ENCODE results near the gene LRRC74B. TPM values are rescaled to one million over a fixed set of nuclear protein-coding genes. Genes with fewer than 3 reads are reported as not detected.
A peak's percentile ranks its signal among the peaks of the same experiment; 100 is the strongest.

The LRRC74B gene
- total RNA-seq, 1 donor from 2014 or later, result not detected

DNA sequence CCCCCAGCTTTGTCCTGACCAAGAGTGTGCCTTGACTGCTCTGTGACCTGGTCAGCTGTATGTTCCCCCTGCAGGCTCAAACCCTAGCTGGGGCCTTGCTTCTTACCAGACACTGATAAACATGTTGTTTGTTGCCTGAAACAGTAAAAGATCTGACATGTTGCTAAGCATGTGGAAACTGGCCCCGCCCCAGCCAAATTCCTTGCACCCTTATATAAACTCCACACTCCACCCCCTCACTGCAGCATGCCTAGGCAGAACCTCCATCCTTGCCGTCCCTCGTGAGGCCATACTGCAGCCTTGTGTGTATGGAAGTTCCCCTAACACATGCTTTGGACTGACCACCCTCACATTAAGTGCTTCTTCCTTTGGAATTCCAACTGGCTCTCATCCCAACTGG lies 27.3 kb downstream of the LRRC74B start:
- H3K27ac Mint-ChIP-seq (ENCODE audit: unreplicated experiment), result no peak overlapping the region
- TF ChIP-seq, protein P1, sequence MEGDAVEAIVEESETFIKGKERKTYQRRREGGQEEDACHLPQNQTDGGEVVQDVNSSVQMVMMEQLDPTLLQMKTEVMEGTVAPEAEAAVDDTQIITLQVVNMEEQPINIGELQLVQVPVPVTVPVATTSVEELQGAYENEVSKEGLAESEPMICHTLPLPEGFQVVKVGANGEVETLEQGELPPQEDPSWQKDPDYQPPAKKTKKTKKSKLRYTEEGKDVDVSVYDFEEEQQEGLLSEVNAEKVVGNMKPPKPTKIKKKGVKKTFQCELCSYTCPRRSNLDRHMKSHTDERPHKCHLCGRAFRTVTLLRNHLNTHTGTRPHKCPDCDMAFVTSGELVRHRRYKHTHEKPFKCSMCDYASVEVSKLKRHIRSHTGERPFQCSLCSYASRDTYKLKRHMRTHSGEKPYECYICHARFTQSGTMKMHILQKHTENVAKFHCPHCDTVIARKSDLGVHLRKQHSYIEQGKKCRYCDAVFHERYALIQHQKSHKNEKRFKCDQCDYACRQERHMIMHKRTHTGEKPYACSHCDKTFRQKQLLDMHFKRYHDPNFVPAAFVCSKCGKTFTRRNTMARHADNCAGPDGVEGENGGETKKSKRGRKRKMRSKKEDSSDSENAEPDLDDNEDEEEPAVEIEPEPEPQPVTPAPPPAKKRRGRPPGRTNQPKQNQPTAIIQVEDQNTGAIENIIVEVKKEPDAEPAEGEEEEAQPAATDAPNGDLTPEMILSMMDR (IDR thresholded peaks at IDR 0.05), result no peak
- no peaks in the 10 kb centered on the region for H3K36me3 Mint-ChIP-seq (ENCODE audit: low read depth)
- no peaks in the 10 kb centered on the region for H3K27me3 Mint-ChIP-seq (ENCODE audit: low read depth)
- no peak overlapping the region for H3K4me3 Mint-ChIP-seq (ENCODE audit: unreplicated experiment)
- H3K4me1 Mint-ChIP-seq (ENCODE audit: low read depth), result peaks cover 3% of the 10 kb centered on the region
- DNase-seq (ENCODE audit: low spot score), result peak; percentile 39
- H3K9me3 Mint-ChIP-seq (ENCODE audit: low read depth), result peaks cover 6% of the 10 kb centered on the region

DNA sequence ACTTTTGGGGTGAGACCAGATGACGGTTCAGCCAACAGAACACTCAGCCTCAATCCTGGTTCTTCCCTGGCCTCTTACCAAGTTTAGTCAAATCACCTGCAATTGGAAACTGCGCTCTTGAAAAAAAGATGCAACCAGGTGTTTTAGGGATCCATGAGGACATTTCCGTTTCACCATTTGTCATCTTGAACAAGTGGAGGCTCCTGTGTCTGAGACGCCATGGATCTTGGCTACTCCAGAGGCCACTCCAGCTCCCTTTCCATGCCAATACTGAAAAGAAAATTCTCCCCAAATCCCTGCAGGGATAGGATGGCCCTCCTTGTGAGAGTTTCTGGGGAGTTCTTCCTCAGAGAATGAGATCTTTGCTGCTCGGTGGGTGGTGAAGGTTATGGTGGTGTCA lies 27.7 kb downstream of the LRRC74B start:
- no peaks in the 10 kb centered on the region for H3K36me3 Mint-ChIP-seq (ENCODE audit: low read depth)
- no peaks in the 10 kb centered on the region for H3K27me3 Mint-ChIP-seq (ENCODE audit: low read depth)
- H3K9me3 Mint-ChIP-seq (ENCODE audit: low read depth), result peaks cover 6% of the 10 kb centered on the region
- no peak for DNase-seq (ENCODE audit: low spot score)
- TF ChIP-seq, protein P1 (IDR thresholded peaks at IDR 0.05), result no peak
- peaks cover 3% of the 10 kb centered on the region for H3K4me1 Mint-ChIP-seq (ENCODE audit: low read depth)
- peak overlapping the region; percentile 70 for H3K27ac Mint-ChIP-seq (ENCODE audit: unreplicated experiment)
- no peak overlapping the region for H3K4me3 Mint-ChIP-seq (ENCODE audit: unreplicated experiment)

DNA sequence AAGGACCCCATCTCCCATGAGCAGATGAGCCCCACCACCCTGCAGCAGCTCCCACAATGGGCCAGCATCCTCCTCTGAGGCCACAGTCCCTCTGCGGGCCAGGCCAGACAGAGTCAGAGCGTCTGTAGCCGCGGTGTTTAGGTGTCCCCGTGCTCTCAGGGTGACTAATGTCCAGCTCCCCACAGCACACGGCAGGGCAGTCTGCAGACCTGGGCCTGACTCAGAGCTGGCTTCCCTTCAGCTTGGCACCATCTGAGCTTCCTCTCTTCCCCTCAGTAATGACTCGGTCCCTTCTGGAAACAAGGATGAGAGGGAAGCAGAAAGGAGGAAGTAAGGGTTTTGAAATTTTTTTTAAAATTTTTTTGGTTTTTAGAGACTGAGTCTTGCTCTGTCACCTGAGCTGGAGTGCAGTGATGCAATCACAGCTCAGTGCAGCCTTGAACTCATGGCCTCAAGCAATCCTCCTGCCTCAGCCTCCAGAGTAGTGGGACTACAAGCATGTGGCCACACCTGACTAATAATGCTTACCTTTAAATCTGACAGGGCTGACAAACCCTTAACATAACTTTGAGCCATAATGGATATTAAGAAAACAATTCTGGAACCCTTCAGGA lies 28.5 kb downstream of the LRRC74B start:
- peak; percentile 49 for DNase-seq (ENCODE audit: low spot score)
- H3K9me3 Mint-ChIP-seq (ENCODE audit: low read depth), result peaks cover 6% of the 10 kb centered on the region

DNA sequence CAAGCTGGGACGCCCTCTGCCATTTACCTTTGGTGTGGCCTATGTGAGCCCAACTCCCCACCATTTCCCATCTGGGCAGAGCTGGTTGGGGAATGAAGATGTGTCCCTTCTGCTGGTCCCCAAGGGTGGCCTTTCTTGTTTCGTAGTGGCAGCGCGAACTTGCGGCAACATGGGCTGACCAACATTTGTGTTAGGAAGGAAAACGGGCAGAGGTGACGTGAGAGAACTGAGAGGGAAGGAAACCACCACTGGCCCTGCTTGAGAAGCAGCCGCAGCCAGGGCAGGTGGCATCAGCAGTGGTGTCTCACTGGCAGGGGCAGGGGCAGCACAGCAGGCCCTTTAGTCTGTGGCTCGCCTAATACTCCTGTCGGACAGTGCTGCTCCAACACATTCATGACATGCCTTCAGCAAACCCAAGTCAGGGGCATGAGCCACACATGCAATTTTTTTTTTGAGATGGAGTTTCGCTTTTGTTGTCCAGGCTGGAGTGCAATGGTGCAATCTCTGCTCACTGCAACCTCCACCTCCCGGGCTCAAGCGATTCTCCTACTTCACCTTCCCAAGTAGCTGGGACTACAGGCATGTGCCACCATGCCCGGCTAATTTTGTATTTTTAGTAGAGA lies 29.9 kb downstream of the LRRC74B start:
- no peaks in the 10 kb centered on the region for H3K27me3 Mint-ChIP-seq (ENCODE audit: low read depth)
- H3K27ac Mint-ChIP-seq (ENCODE audit: unreplicated experiment), result no peak overlapping the region
- peak; percentile 28 for DNase-seq (ENCODE audit: low spot score)
- H3K36me3 Mint-ChIP-seq (ENCODE audit: low read depth), result no peaks in the 10 kb centered on the region
- TF ChIP-seq, protein P1 (IDR thresholded peaks at IDR 0.05), result no peak
- H3K4me3 Mint-ChIP-seq (ENCODE audit: unreplicated experiment), result no peak overlapping the region
- peaks cover 6% of the 10 kb centered on the region for H3K9me3 Mint-ChIP-seq (ENCODE audit: low read depth)
- peaks cover 3% of the 10 kb centered on the region for H3K4me1 Mint-ChIP-seq (ENCODE audit: low read depth)

More for the DNA sequence above, 28.5 kb downstream of the LRRC74B start:
- Mint-ChIP-seq H3K27ac (ENCODE audit: unreplicated experiment) (peak overlapping the region; percentile 70), H3K4me3 (ENCODE audit: unreplicated experiment) (no peak overlapping the region), H3K4me1 (ENCODE audit: low read depth) (peaks cover 3% of the 10 kb centered on the region), H3K27me3 (ENCODE audit: low read depth) (no peaks in the 10 kb centered on the region), H3K36me3 (ENCODE audit: low read depth) (no peaks in the 10 kb centered on the region)
- TF ChIP-seq, protein P1 (IDR thresholded peaks at IDR 0.05), result no peak

DNA sequence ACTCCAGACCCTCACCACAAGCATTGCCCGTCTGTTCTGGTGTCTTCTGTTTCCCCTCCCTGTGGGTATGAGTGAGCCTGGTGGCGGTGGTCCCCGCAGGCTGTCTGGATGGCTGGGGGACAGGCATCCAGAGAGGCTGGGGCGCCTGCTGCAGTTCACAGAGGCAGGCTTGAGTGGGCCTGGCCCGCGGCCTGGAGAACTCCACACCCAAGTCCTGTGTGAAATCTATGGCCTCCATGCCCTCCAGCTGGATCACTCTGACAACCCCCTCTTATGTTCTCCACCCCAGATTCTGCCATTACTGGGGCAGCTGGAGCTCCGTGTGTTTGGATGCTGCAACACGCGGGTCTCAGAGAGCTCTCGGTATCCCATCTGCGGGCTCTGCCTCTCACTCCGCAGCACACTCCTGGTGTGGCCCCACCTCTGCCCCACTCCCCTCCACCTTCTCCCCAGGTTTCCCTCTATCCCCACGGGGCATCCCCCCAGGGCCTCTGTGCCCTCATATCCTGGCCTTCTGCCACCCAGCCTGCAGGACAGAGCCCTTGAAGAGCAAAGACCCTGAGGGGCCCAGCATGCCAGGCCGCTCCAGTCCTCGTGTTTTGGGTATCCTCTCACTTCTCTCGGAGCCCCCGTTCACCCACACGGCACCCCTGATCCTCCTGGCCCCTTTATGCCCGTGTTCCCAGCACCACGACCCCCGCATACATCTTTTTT lies 31.3 kb downstream of the LRRC74B start:
- TF ChIP-seq, protein P1 (IDR thresholded peaks at IDR 0.05), result no peak
- Mint-ChIP-seq H3K36me3 (ENCODE audit: low read depth) (no peaks in the 10 kb centered on the region), H3K27me3 (ENCODE audit: low read depth) (no peaks in the 10 kb centered on the region), H3K4me3 (ENCODE audit: unreplicated experiment) (no peak overlapping the region), H3K9me3 (ENCODE audit: low read depth) (peaks cover 3% of the 10 kb centered on the region), H3K4me1 (ENCODE audit: low read depth) (peaks cover 3% of the 10 kb centered on the region), H3K27ac (ENCODE audit: unreplicated experiment) (no peak overlapping the region)
- DNase-seq (ENCODE audit: low spot score), result peak; percentile 77

Measured in chondrocyte (in vitro differentiated cells).